ENCODE data around the gene TMEM164. TPM values are rescaled to one million over a fixed set of nuclear protein-coding genes. Genes with fewer than 3 reads are reported as not detected.
A peak's percentile ranks its signal among the peaks of the same experiment; 100 is the strongest.

TMEM164 gene
- total RNA-seq, 3 donors from 2014 or later (not counting 1 experiment from before 2014, with no cell fraction given), result 18.9 to 80.6 (median 30.6) TPM

GRCh38 chrX:110155759-110156158 lies 152.8 kb downstream of the TMEM164 start:
- WGBS (ENCODE audit: insufficient coverage), result no CpG with 5 or more reads among the region's 1 CpG
- no peaks in the 10 kb centered on the region for H3K36me3 ChIP-seq (ENCODE audit: control insufficient read depth, insufficient read depth, low read length)
- DNase-seq (no peak), ATAC-seq (no peak)
- no peaks in the 10 kb centered on the region for H3K9me3 Mint-ChIP-seq
- H3K4me3 ChIP-seq (ENCODE audit: low read length), result no peak overlapping the region
- no peak overlapping the region for H3K27ac ChIP-seq (ENCODE audit: low read length)
- H3K4me3 Mint-ChIP-seq, result no peak overlapping the region
- no peak for TF ChIP-seq CTCF (IDR thresholded peaks at IDR 0.05)
- H3K9me3 ChIP-seq (ENCODE audit: control insufficient read depth, insufficient read depth, low read length), result no peaks in the 10 kb centered on the region
- intact Hi-C loops (cut with micrococcal nuclease), result loop anchor here (1.0 kb wide), 1 partner anchor 253 kb away; no protein-coding TSS in a partner anchor
- H3K27me3 ChIP-seq (ENCODE audit: control insufficient read depth, insufficient read depth, low read length), result no peaks in the 10 kb centered on the region
- H3K4me1 ChIP-seq (ENCODE audit: control insufficient read depth, insufficient read depth, low read length), result no peaks in the 10 kb centered on the region
- H3K4me1 Mint-ChIP-seq, result peaks cover 0 to 15% of the 10 kb centered on the region in 2 donors
- no peak overlapping the region for H3K27ac Mint-ChIP-seq
- no peaks in the 10 kb centered on the region for H3K36me3 Mint-ChIP-seq
- H3K27me3 Mint-ChIP-seq (ENCODE audit: low read depth in 2 of 2), result no peaks in the 10 kb centered on the region

GRCh38 chrX:110156167-110156754 lies 153.3 kb downstream of the TMEM164 start:
- Histone ChIP-seq H3K4me1 (ENCODE audit: control insufficient read depth, insufficient read depth, low read length) (no peaks in the 10 kb centered on the region), H3K36me3 (ENCODE audit: control insufficient read depth, insufficient read depth, low read length) (no peaks in the 10 kb centered on the region), H3K27ac (ENCODE audit: low read length) (no peak overlapping the region), H3K27me3 (ENCODE audit: control insufficient read depth, insufficient read depth, low read length) (no peaks in the 10 kb centered on the region), H3K9me3 (ENCODE audit: control insufficient read depth, insufficient read depth, low read length) (no peaks in the 10 kb centered on the region), H3K4me3 (ENCODE audit: low read length) (no peak overlapping the region)
- intact Hi-C loops (cut with micrococcal nuclease), result loop anchor here (1.0 kb wide), 1 partner anchor 252 kb away; no protein-coding TSS in a partner anchor
- ATAC-seq (no peak), DNase-seq (peak in 1 of 2 donors; percentile 47)
- Mint-ChIP-seq H3K4me3 (no peak overlapping the region), H3K4me1 (peaks cover 0 to 15% of the 10 kb centered on the region in 2 donors), H3K27me3 (ENCODE audit: low read depth in 2 of 2) (no peaks in the 10 kb centered on the region), H3K36me3 (no peaks in the 10 kb centered on the region), H3K9me3 (no peaks in the 10 kb centered on the region), H3K27ac (no peak overlapping the region)
- peak; percentile 58 for TF ChIP-seq CTCF (IDR thresholded peaks at IDR 0.05)
- WGBS (ENCODE audit: insufficient coverage), result 90% methylated on average over 5 of the region's 6 CpGs

- Mint-ChIP-seq H3K4me3 (no peak overlapping the region), H3K27me3 (ENCODE audit: low read depth in 2 of 2) (no peaks in the 10 kb centered on the region), H3K36me3 (no peaks in the 10 kb centered on the region), H3K9me3 (no peaks in the 10 kb centered on the region), H3K27ac (no peak overlapping the region), H3K4me1 (peaks cover 0 to 15% of the 10 kb centered on the region in 2 donors)
- no peaks in the 10 kb centered on the region for H3K4me1 ChIP-seq (ENCODE audit: control insufficient read depth, insufficient read depth, low read length)
- H3K27ac ChIP-seq (ENCODE audit: low read length), result no peak overlapping the region
- no peaks in the 10 kb centered on the region for H3K36me3 ChIP-seq (ENCODE audit: control insufficient read depth, insufficient read depth, low read length)
- no peaks in the 10 kb centered on the region for H3K27me3 ChIP-seq (ENCODE audit: control insufficient read depth, insufficient read depth, low read length)
- WGBS (ENCODE audit: insufficient coverage), result 86% methylated on average over 1 of the region's 1 CpG
- H3K9me3 ChIP-seq (ENCODE audit: control insufficient read depth, insufficient read depth, low read length), result no peaks in the 10 kb centered on the region
- ATAC-seq (no peak), DNase-seq (no peak)
- TF ChIP-seq CTCF (IDR thresholded peaks at IDR 0.05), result no peak
- intact Hi-C loops (cut with micrococcal nuclease), result no loop called here
- H3K4me3 ChIP-seq (ENCODE audit: low read length), result no peak overlapping the region
Measured at GRCh38 chrX:110157444-110157843, 154.5 kb downstream of the TMEM164 start.

- Histone ChIP-seq H3K27me3 (ENCODE audit: control insufficient read depth, insufficient read depth, low read length) (no peaks in the 10 kb centered on the region), H3K4me1 (ENCODE audit: control insufficient read depth, insufficient read depth, low read length) (no peaks in the 10 kb centered on the region), H3K36me3 (ENCODE audit: control insufficient read depth, insufficient read depth, low read length) (no peaks in the 10 kb centered on the region), H3K4me3 (ENCODE audit: low read length) (no peak overlapping the region), H3K9me3 (ENCODE audit: control insufficient read depth, insufficient read depth, low read length) (no peaks in the 10 kb centered on the region), H3K27ac (ENCODE audit: low read length) (no peak overlapping the region)
- ATAC-seq (no peak), DNase-seq (no peak)
- Mint-ChIP-seq H3K36me3 (no peaks in the 10 kb centered on the region), H3K27ac (no peak overlapping the region), H3K4me1 (peaks cover 0 to 15% of the 10 kb centered on the region in 2 donors), H3K27me3 (ENCODE audit: low read depth in 2 of 2) (no peaks in the 10 kb centered on the region), H3K9me3 (no peaks in the 10 kb centered on the region), H3K4me3 (no peak overlapping the region)
- no peak for TF ChIP-seq CTCF (IDR thresholded peaks at IDR 0.05)
- WGBS (ENCODE audit: insufficient coverage), result 50% methylated on average over 7 of the region's 7 CpGs
- intact Hi-C loops (cut with micrococcal nuclease), result no loop called here
Measured at GRCh38 chrX:110159235-110159634, 156.3 kb downstream of the TMEM164 start.
